Prostate gland (tissue), 2 donors: ENCODE data around the gene PDE6B. TPM values are rescaled to one million over a fixed set of nuclear protein-coding genes. Genes with fewer than 3 reads are reported as not detected.

Experiments used
- DNase-seq: peaks from one replicate; pipeline ENCODE4 v3.0.0-alpha.2; 2019; ENCODE audit warnings: low spot score
- H3K27ac ChIP-seq, 2 donors: fragments of 200-600 bp; sonication (generic); 2 replicates each; pipeline ENCODE4 v1.5.1; 2017 to 2019
- H3K27me3 ChIP-seq: fragments of 200-600 bp; sonication (generic); replicated peaks from 2 replicates; pipeline ENCODE4 v1.5.1; 2019; ENCODE audit not compliant: insufficient read depth
- H3K36me3 ChIP-seq, 2 donors: fragments of 200-600 bp; sonication (generic); 1 replicate in 1 of 2; 2 replicates in 1 of 2; pipeline versions ENCODE4 v1.5.1 to v1.8.1; 2017 to 2019
- H3K4me1 ChIP-seq: fragments of 200-600 bp; sonication (generic); replicated peaks from 2 replicates; pipeline ENCODE4 v1.5.1; 2019
- H3K4me3 ChIP-seq, 2 donors: fragments of 200-600 bp; sonication (generic); 2 replicates each; pipeline ENCODE4 v1.5.1; 2017 to 2019
- H3K9me3 ChIP-seq: fragments of 200-600 bp; sonication (generic); 2 replicates; pipeline ENCODE4 v1.5.1; 2017
- CTCF ChIP-seq, 4 experiments: fragments of 200-600 bp in 2 of 4; fragments of 450-650 bp in 2 of 4; sonication (generic) in 2 of 4; IDR thresholded peaks; 1 replicate in 3 of 4; 2 replicates in 1 of 4; pipeline ENCODE4 v1.5.1; 2016 to 2019; ENCODE audit warnings: antibody characterized with exemption in 4 of 4, mild to moderate bottlenecking in 2 of 4, moderate library complexity in 2 of 4
- POLR2A ChIP-seq: fragments of 450-650 bp; IDR thresholded peaks from one replicate; pipeline ENCODE4 v1.6.1; 2016; ENCODE audit warnings: antibody characterized with exemption, mild to moderate bottlenecking
- POLR2AphosphoS5 ChIP-seq: sonication (generic); formaldehyde crosslinking; IDR thresholded peaks from one replicate; pipeline ENCODE4 v1.6.1; 2017; ENCODE audit warnings: antibody characterized with exemption
- WGBS: methylation state at CpG from one replicate; pipeline ENCODE4 v1.1.5; 2018; 5-methylcytosine and 5-hydroxymethylcytosine counted together
- intact Hi-C: fragments of 100-400 bp; cut with DNase I; formaldehyde crosslinking; loops from one replicate; pipeline ENCODE4 v1.14.2; 2022
- total RNA-seq, 2 donors: library from RNA; depleted of rRNA; stranded (reverse); fragments of >200 nt; gene quantifications; one replicate each; pipeline ENCODE4 v1.1.0, GENCODE V29; 2016

Gene PDE6B
- total RNA-seq, 2 donors from 2014 or later, result 8.0 to 9.3 TPM

- TF ChIP-seq POLR2AphosphoS5 (no peak), POLR2A (no peak), CTCF (IDR thresholded peaks at IDR 0.05) (no peak)
- intact Hi-C loops, result no loop called here
Measured at GRCh38 chr4:712093-712492, 86.7 kb downstream of the PDE6B start.

GRCh38 chr4:712916-713632 lies 87.7 kb downstream of the PDE6B start:
- H3K4me3 ChIP-seq, result no peak overlapping the region
- DNase-seq, result no peak
- intact Hi-C loops, result no loop called here
- H3K9me3 ChIP-seq, result no peaks in the 10 kb centered on the region
- no peaks in the 10 kb centered on the region for H3K27me3 ChIP-seq
- 93% methylated on average over 9 of the region's 9 CpGs for WGBS
- no peak for TF ChIP-seq CTCF (IDR thresholded peaks at IDR 0.05)
- TF ChIP-seq POLR2AphosphoS5, result no peak
- no peak for TF ChIP-seq POLR2A
- peaks cover 7% of the 10 kb centered on the region for H3K4me1 ChIP-seq
- no peak overlapping the region for H3K27ac ChIP-seq
- H3K36me3 ChIP-seq, result no peaks in the 10 kb centered on the region

More at GRCh38 chr4:712093-712492, 86.7 kb downstream of the PDE6B start:
- Histone ChIP-seq H3K4me3 (no peak overlapping the region), H3K27ac (no peak overlapping the region), H3K9me3 (no peaks in the 10 kb centered on the region), H3K27me3 (no peaks in the 10 kb centered on the region), H3K4me1 (peaks cover 10% of the 10 kb centered on the region), H3K36me3 (no peaks in the 10 kb centered on the region)
- DNase-seq, result no peak
- 54% methylated on average over 3 of the region's 3 CpGs for WGBS

- H3K36me3 ChIP-seq, result no peaks in the 10 kb centered on the region
- no peaks in the 10 kb centered on the region for H3K4me1 ChIP-seq
- H3K27me3 ChIP-seq, result no peaks in the 10 kb centered on the region
- H3K27ac ChIP-seq, result no peak overlapping the region
- no peaks in the 10 kb centered on the region for H3K9me3 ChIP-seq
- no peak overlapping the region for H3K4me3 ChIP-seq
- DNase-seq, result no peak
- 87% methylated on average over 18 of the region's 18 CpGs for WGBS
- intact Hi-C loops, result no loop called here
- TF ChIP-seq CTCF (IDR thresholded peaks at IDR 0.05) (no peak), POLR2AphosphoS5 (no peak), POLR2A (no peak)
Measured at GRCh38 chr4:714087-714486, 88.7 kb downstream of the PDE6B start.

GRCh38 chr4:717601-718320 lies 92.4 kb downstream of the PDE6B start:
- H3K4me1 ChIP-seq, result no peaks in the 10 kb centered on the region
- no peaks in the 10 kb centered on the region for H3K36me3 ChIP-seq
- intact Hi-C loops, result no loop called here
- TF ChIP-seq POLR2A (no peak), POLR2AphosphoS5 (no peak), CTCF (IDR thresholded peaks at IDR 0.05) (no peak)
- no peaks in the 10 kb centered on the region for H3K27me3 ChIP-seq
- H3K9me3 ChIP-seq, result no peaks in the 10 kb centered on the region
- H3K27ac ChIP-seq, result no peak overlapping the region
- no peak overlapping the region for H3K4me3 ChIP-seq
- DNase-seq, result no peak
- 90% methylated on average over 34 of the region's 34 CpGs for WGBS
